Measurements from ENCODE around the gene SERPINB13.

Gene SERPINB13

GRCh38 chr18:63586966-63587365 lies at the start of gene SERPINB13:
Gene SERPINB13 (plus strand): TSS chr18:63587343. CDS start chr18:63588668, 1,325 bp downstream.
- in situ Hi-C loops (cut with MboI; ENCODE audit: low sequenced_read_pairs) = no loop called here

- in situ Hi-C loops (cut with MboI; ENCODE audit: low sequenced_read_pairs) = no loop called here
These were observed 47.1 kb upstream of the SERPINB13 start for GRCh38 chr18:63539904-63540510.

GRCh38 chr18:63542069-63542468 lies 45.1 kb upstream of the SERPINB13 start, which contains the start of gene SERPINB12:
Gene SERPINB12 (plus strand): TSS chr18:63542369. CDS start chr18:63556160, 13,791 bp downstream.
- in situ Hi-C loops (cut with MboI; ENCODE audit: low sequenced_read_pairs) = no loop called here

DNA sequence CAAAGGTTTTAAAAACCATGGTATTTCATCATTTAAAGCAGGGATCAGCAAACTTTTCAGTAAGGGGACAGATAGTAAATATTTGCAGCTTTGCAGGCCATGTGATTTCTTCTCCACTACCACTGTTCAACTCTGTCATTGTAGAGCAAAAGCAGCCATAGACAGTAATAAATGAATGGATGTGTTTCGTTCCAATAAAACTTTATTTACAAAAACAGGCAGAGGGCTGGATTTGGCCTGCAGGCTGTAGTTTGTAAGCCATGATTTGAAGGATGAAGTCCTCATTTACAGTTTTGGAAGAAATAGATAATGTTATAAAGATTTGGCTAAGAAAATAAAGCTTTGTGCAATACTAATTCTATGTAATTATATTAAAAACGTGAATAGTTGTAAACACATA lies 43.1 kb upstream of the SERPINB13 start:
- in situ Hi-C loops (cut with MboI; ENCODE audit: low sequenced_read_pairs) = no loop called here

- in situ Hi-C loops (cut with MboI; ENCODE audit: low sequenced_read_pairs) = no loop called here
These were observed 42.1 kb upstream of the SERPINB13 start for GRCh38 chr18:63545000-63545399.

GRCh38 chr18:63550068-63550467 lies 37.1 kb upstream of the SERPINB13 start:
- in situ Hi-C loops (cut with MboI; ENCODE audit: low sequenced_read_pairs) = no loop called here

DNA sequence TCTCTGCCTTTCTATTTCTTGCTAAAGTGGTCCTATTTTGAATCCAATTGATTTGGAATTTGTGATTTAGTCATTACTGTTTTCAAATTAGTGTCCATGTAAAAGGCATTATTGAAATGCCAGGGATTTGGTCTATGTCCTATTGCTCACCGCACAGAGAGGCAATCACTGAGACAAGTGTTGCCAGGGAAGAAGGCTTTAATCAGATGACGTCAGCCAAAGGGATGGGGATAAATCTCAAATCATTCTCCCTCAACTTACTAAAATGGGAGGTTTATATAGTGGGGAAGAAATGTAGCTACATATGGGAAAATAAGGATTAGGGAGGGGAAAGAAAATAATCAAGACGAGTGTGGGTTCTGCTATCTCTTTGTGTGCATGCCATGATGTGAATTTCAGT lies 35.4 kb upstream of the SERPINB13 start:
- in situ Hi-C loops (cut with MboI; ENCODE audit: low sequenced_read_pairs) = no loop called here

- in situ Hi-C loops (cut with MboI; ENCODE audit: low sequenced_read_pairs) = no loop called here
These were observed 34.6 kb upstream of the SERPINB13 start for GRCh38 chr18:63552581-63552980.

DNA sequence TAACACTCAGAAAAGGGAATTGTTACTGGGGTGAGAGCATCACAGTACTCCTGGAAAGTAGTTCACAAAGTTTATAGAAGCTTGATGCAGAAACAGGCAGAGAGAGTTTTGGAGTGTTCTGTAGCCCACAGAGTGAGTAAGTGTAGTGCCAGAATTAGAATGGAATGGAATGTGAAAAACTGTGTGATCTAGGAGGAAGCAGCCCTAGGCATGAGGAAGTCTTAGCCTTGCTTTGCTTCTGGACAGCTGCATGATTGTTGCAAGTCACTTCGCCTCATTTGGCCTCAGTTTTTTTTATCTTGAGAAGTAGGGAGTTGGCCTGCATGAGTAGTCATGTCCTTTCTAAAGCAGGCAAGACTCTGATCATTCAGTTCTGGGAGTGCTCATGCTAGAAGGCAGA lies 34.1 kb upstream of the SERPINB13 start:
- in situ Hi-C loops (cut with MboI; ENCODE audit: low sequenced_read_pairs) = no loop called here

DNA sequence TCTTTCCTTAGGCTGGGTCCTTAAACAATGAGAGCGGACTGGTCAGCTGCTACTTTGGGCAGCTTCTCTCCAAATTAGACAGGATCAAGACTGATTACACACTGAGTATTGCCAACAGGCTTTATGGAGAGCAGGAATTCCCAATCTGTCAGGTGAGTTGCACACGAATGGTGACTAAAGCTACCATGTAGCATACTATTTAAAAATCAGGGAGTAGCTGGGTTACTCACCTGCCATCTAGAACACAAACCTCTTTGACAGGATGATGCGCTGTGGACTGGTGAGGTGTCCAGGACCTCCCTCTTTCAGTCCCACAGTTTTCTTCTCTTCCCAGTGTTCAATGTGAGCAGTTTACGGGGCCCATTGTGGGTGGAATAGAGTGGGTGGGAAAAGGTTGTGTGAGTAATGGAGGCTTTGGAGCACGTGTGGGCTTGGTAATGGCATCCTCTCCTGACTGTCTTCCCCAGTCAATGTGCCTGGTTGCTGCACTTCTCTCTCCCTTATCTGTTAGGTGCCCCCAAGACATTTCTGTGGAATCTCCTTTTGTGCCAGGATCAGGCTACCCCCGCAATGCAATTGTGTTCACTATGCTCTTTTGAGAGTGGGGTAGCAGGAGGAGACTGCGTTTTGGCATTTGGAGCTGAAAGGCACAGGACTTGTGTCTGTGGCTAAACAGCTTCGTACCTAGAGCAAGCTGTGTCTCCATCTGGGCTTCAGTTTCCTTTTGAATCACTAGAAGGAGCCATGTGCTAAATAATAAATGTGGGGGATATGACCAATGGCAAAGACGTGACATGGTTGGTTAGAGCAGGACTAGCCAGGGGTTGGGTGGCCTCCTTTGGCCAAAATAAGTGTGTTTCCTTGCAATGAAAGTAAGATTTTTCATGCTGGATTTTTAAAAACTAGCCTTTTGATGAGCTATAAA lies 27.3 kb upstream of the SERPINB13 start:
- in situ Hi-C loops (cut with MboI; ENCODE audit: low sequenced_read_pairs) = no loop called here

- in situ Hi-C loops (cut with MboI; ENCODE audit: low sequenced_read_pairs) = no loop called here
These were observed 24.9 kb upstream of the SERPINB13 start for GRCh38 chr18:63562284-63562683.

- in situ Hi-C loops (cut with MboI; ENCODE audit: low sequenced_read_pairs) = no loop called here
These were observed 23.1 kb upstream of the SERPINB13 start for GRCh38 chr18:63564021-63564420.

- in situ Hi-C loops (cut with MboI; ENCODE audit: low sequenced_read_pairs) = no loop called here
These were observed 22.6 kb upstream of the SERPINB13 start for GRCh38 chr18:63564561-63564960.

- in situ Hi-C loops (cut with MboI; ENCODE audit: low sequenced_read_pairs) = no loop called here
These were observed 19.9 kb upstream of the SERPINB13 start for GRCh38 chr18:63567276-63567675.

- in situ Hi-C loops (cut with MboI; ENCODE audit: low sequenced_read_pairs) = no loop called here
These were observed 19.3 kb upstream of the SERPINB13 start for GRCh38 chr18:63567825-63568224.

- in situ Hi-C loops (cut with MboI; ENCODE audit: low sequenced_read_pairs) = no loop called here
These were observed 16.4 kb upstream of the SERPINB13 start for GRCh38 chr18:63570721-63571120.

DNA sequence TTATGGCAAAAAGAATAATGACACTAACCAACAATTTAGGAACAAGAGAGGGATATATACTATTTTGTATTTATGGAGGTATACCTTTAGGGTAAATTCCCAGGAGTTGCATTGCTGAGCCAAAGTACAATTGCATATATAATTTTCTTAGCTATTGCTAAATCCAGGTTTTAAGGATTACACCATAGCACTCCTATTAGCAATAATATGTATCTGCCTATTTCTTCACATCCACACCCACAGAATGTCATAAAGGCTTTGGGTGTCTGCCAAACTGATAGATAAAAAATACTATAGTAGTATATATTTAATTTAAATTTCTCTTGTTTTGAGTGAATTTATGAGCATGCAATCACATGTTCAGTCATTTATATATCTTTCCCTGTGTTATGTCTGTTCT lies 11.5 kb upstream of the SERPINB13 start:
- in situ Hi-C loops (cut with MboI; ENCODE audit: low sequenced_read_pairs) = no loop called here

- in situ Hi-C loops (cut with MboI; ENCODE audit: low sequenced_read_pairs) = no loop called here
These were observed 8.7 kb upstream of the SERPINB13 start for GRCh38 chr18:63578357-63578958.

DNA sequence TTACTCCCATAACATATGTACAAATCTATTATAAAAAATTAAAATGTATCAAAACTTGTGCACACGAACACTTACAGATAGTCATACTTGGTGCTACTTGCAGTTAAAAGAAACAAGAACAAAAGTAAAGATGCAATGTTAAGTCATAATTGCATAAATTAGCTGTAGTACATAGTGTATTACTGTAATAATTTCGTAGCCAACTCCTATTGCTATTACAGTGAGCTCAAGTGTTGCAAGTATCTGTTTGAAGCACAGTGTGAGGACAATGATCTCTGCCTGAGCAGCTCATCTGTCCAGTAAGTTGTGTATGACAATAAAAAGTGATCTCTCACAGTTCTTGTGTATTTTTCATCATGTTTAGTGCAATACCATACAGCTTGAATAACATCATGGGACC lies 7.5 kb upstream of the SERPINB13 start:
- in situ Hi-C loops (cut with MboI; ENCODE audit: low sequenced_read_pairs) = no loop called here

- in situ Hi-C loops (cut with MboI; ENCODE audit: low sequenced_read_pairs) = no loop called here
These were observed 1.2 kb upstream of the SERPINB13 start for GRCh38 chr18:63585988-63586387.

DNA sequence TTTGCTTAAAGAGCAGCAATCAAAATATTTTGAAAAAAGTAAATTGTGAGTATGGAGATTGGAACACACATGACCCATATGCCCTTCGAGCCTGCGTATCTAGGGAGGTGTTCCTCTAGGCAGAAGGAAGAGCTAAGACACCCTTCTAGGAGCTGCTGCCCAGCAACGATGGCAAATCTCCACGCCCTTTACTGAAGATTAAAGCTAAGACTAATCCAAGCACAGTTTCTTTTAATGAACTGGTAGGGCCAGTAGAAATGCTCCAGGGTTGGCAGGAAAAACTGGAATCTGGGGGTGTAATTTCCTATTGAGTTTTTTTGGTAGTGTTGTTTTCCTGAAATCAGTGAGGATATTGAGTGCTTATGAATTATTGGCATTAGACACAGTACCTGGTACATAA lies 712 bp upstream of the SERPINB13 start:
- in situ Hi-C loops (cut with MboI; ENCODE audit: low sequenced_read_pairs) = no loop called here

DNA sequence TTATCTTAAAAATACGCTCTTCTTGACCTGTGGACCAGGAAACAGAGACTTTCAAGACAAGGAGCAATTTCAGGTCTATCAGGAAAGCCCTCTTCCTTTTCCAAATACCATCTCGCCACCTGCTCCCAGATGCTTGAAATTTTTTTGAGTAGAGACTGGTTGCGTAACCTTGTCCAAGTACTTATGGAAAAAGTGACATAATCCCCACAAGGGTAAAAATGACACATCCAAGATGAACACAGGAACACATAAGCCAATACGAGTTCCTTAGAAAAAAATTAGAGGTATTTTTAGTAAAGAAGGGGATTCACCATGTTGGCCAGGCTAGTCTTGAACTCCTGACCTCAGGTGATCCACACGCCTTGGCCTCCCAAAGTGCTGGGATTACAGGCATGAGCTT lies 1.8 kb downstream of the SERPINB13 start:
- in situ Hi-C loops (cut with MboI; ENCODE audit: low sequenced_read_pairs) = no loop called here
